Measurements from ENCODE around the gene RCBTB2.
"Not testable (repeated sequence)": the region's sequence is repeated elsewhere in the genome, so short reads cannot be mapped to it uniquely, and the experiment has no call there.

RCBTB2 gene

GRCh38 chr13:48494874-48495273 is 38.0 kb downstream of the RCBTB2 start:
- DNase-seq (ENCODE audit: low read depth) = no peak

- no peak for DNase-seq (ENCODE audit: low read depth)
Measured at GRCh38 chr13:48493851-48494250, 39.0 kb downstream of the RCBTB2 start.

- DNase-seq (ENCODE audit: low read depth) = no peak
Measured at GRCh38 chr13:48493066-48493765, 39.7 kb downstream of the RCBTB2 start.

GRCh38 chr13:48492470-48493065 is 40.3 kb downstream of the RCBTB2 start:
- no peak for DNase-seq (ENCODE audit: low read depth)

GRCh38 chr13:48492096-48492440 is 40.8 kb downstream of the RCBTB2 start:
- DNase-seq (ENCODE audit: low read depth) = no peak

- no peak for DNase-seq (ENCODE audit: low read depth)
Measured at GRCh38 chr13:48491423-48492095, 41.3 kb downstream of the RCBTB2 start.

- no peak for DNase-seq (ENCODE audit: low read depth)
Measured at GRCh38 chr13:48490241-48490640, 42.6 kb downstream of the RCBTB2 start.

GRCh38 chr13:48489666-48490065 is 43.2 kb downstream of the RCBTB2 start:
- no peak for DNase-seq (ENCODE audit: low read depth)

- DNase-seq (ENCODE audit: low read depth) = no peak
Measured at GRCh38 chr13:48488995-48489394, 43.9 kb downstream of the RCBTB2 start.

GRCh38 chr13:48487968-48488367 is 44.9 kb downstream of the RCBTB2 start:
- DNase-seq (ENCODE audit: low read depth) = no peak

- no peak for DNase-seq (ENCODE audit: low read depth)
Measured at GRCh38 chr13:48486836-48487235, 46.0 kb downstream of the RCBTB2 start.

- no peak for DNase-seq (ENCODE audit: low read depth)
Measured at GRCh38 chr13:48486362-48486761, 46.5 kb downstream of the RCBTB2 start.

GRCh38 chr13:48485432-48485831 is 47.4 kb downstream of the RCBTB2 start:
- no peak for DNase-seq (ENCODE audit: low read depth)

- no peak for DNase-seq (ENCODE audit: low read depth)
Measured at GRCh38 chr13:48483575-48483974, 49.3 kb downstream of the RCBTB2 start.

- no peak for DNase-seq (ENCODE audit: low read depth)
Measured at GRCh38 chr13:48478391-48478790, 54.5 kb downstream of the RCBTB2 start.

GRCh38 chr13:48477191-48477855 is 55.6 kb downstream of the RCBTB2 start:
- DNase-seq (ENCODE audit: low read depth) = no peak

- no peak for DNase-seq (ENCODE audit: low read depth)
Measured at GRCh38 chr13:48476686-48477085, 56.2 kb downstream of the RCBTB2 start.

- no peak for DNase-seq (ENCODE audit: low read depth)
Measured at GRCh38 chr13:48476215-48476614, 56.7 kb downstream of the RCBTB2 start.

- DNase-seq (ENCODE audit: low read depth) = no peak
Measured at GRCh38 chr13:48475230-48475629, 57.6 kb downstream of the RCBTB2 start.

GRCh38 chr13:48457578-48458242 is 75.2 kb downstream of the RCBTB2 start:
- DNase-seq (ENCODE audit: low read depth) = no peak

- no peak for DNase-seq (ENCODE audit: low read depth)
Measured at GRCh38 chr13:48456546-48456945, 76.3 kb downstream of the RCBTB2 start.

- not testable (repeated sequence) for DNase-seq (ENCODE audit: low read depth)
Measured at GRCh38 chr13:48451196-48451595, 81.7 kb downstream of the RCBTB2 start.
